ENCODE data around the gene LAMA3.

LAMA3 gene

GRCh38 chr18:23990474-23991410 lies 301.5 kb downstream of the LAMA3 start:
- TF ChIP-seq Cebpa-rat (IDR thresholded peaks at IDR 0.05), result no peak
- Histone ChIP-seq H3K27me3 (no peaks in the 10 kb centered on the region), H3K4me3 (no peak overlapping the region), H3K4me2 (no peak overlapping the region), H3K4me1 (peaks cover 0 to 14% (median 3%) of the 10 kb centered on the region in 10 experiments; a peak in 8 of 20 replicates), H4K20me1 (no peaks in the 10 kb centered on the region), H3K9ac (no peak overlapping the region), H3K27ac (no peak overlapping the region), H3K36me3 (no peaks in the 10 kb centered on the region), H3K9me3 (replicated peaks in 1 of 11) (no peaks in the 10 kb centered on the region)

- Histone ChIP-seq H3K4me3 (no peak overlapping the region), H3K9ac (no peak overlapping the region), H3K27ac (no peak overlapping the region), H3K36me3 (no peaks in the 10 kb centered on the region), H3K4me2 (no peak overlapping the region), H4K20me1 (no peaks in the 10 kb centered on the region), H3K9me3 (replicated peaks in 1 of 11) (no peaks in the 10 kb centered on the region), H3K27me3 (no peaks in the 10 kb centered on the region), H3K4me1 (peaks cover 0 to 14% (median 3%) of the 10 kb centered on the region in 10 experiments; a peak in 8 of 20 replicates)
- no peak for TF ChIP-seq Cebpa-rat (IDR thresholded peaks at IDR 0.05)
Measured at GRCh38 chr18:23992089-23992940, 303.1 kb downstream of the LAMA3 start.

GRCh38 chr18:23992941-23993280 lies 303.7 kb downstream of the LAMA3 start:
- no peaks in the 10 kb centered on the region for H3K36me3 ChIP-seq

GRCh38 chr18:23994361-23994902 lies 305.2 kb downstream of the LAMA3 start:
- no peaks in the 10 kb centered on the region for H3K27me3 ChIP-seq
- TF ChIP-seq Cebpa-rat (IDR thresholded peaks at IDR 0.05), result no peak
- H3K4me1 ChIP-seq, result peaks cover 0 to 14% (median 3%) of the 10 kb centered on the region in 10 experiments; a peak in 8 of 20 replicates
- H3K27ac ChIP-seq, result no peak overlapping the region
- no peak overlapping the region for H3K9ac ChIP-seq
- H4K20me1 ChIP-seq, result no peaks in the 10 kb centered on the region
- no peaks in the 10 kb centered on the region for H3K36me3 ChIP-seq
- H3K4me3 ChIP-seq, result no peak overlapping the region
- peak overlapping the region in 1 of 11 experiments; percentile 6; a peak in 2 of 22 replicates for H3K4me2 ChIP-seq
- H3K9me3 ChIP-seq (replicated peaks in 1 of 11), result no peaks in the 10 kb centered on the region

More at GRCh38 chr18:23992941-23993280, 303.7 kb downstream of the LAMA3 start:
- no peak for TF ChIP-seq Cebpa-rat (IDR thresholded peaks at IDR 0.05)
- Histone ChIP-seq H3K27ac (no peak overlapping the region), H4K20me1 (no peaks in the 10 kb centered on the region), H3K4me1 (peaks cover 0 to 14% (median 3%) of the 10 kb centered on the region in 10 experiments; a peak in 8 of 20 replicates), H3K9me3 (replicated peaks in 1 of 11) (no peaks in the 10 kb centered on the region), H3K9ac (no peak overlapping the region), H3K27me3 (no peaks in the 10 kb centered on the region), H3K4me3 (no peak overlapping the region), H3K4me2 (no peak overlapping the region)

- Histone ChIP-seq H3K36me3 (no peaks in the 10 kb centered on the region), H4K20me1 (no peaks in the 10 kb centered on the region), H3K9ac (no peak overlapping the region), H3K4me3 (no peak overlapping the region), H3K27me3 (no peaks in the 10 kb centered on the region), H3K4me2 (peak overlapping the region in 7 of 11 experiments; percentile 24 to 55 (median 41); a peak in 10 of 22 replicates), H3K9me3 (replicated peaks in 1 of 11) (no peaks in the 10 kb centered on the region), H3K4me1 (peaks cover 0 to 14% (median 3%) of the 10 kb centered on the region in 10 experiments; a peak in 8 of 20 replicates), H3K27ac (no peak overlapping the region)
- TF ChIP-seq Cebpa-rat (IDR thresholded peaks at IDR 0.05), result no peak
Measured at GRCh38 chr18:23995180-23995579, 305.9 kb downstream of the LAMA3 start.

- Histone ChIP-seq H3K4me3 (no peak overlapping the region), H3K9me3 (replicated peaks in 1 of 11) (no peaks in the 10 kb centered on the region; a peak in 1 of 22 replicates), H3K27me3 (no peaks in the 10 kb centered on the region), H3K9ac (no peak overlapping the region), H3K36me3 (no peaks in the 10 kb centered on the region), H3K4me1 (peaks cover 0 to 14% (median 3%) of the 10 kb centered on the region in 10 experiments; a peak in 8 of 20 replicates), H3K4me2 (no peak overlapping the region), H3K27ac (no peak overlapping the region), H4K20me1 (no peaks in the 10 kb centered on the region)
- TF ChIP-seq Cebpa-rat (IDR thresholded peaks at IDR 0.05), result no peak
Measured at GRCh38 chr18:23998018-23998417, 308.8 kb downstream of the LAMA3 start.

GRCh38 chr18:23998820-23999219 lies 309.6 kb downstream of the LAMA3 start:
- Histone ChIP-seq H3K4me3 (no peak overlapping the region), H3K27me3 (no peaks in the 10 kb centered on the region), H3K9me3 (replicated peaks in 1 of 11) (no peaks in the 10 kb centered on the region; a peak in 1 of 22 replicates), H3K4me1 (peaks cover 0 to 14% (median 5%) of the 10 kb centered on the region in 10 experiments; a peak in 16 of 20 replicates), H3K27ac (no peak overlapping the region), H3K36me3 (no peaks in the 10 kb centered on the region), H3K9ac (no peak overlapping the region), H4K20me1 (no peaks in the 10 kb centered on the region), H3K4me2 (no peak overlapping the region)
- TF ChIP-seq Cebpa-rat (IDR thresholded peaks at IDR 0.05), result no peak

GRCh38 chr18:24000613-24001490 lies 311.6 kb downstream of the LAMA3 start:
- Histone ChIP-seq H3K4me2 (no peak overlapping the region), H4K20me1 (no peaks in the 10 kb centered on the region), H3K4me1 (peaks cover 10 to 18% (median 12%) of the 10 kb centered on the region in 10 experiments), H3K4me3 (no peak overlapping the region), H3K36me3 (no peaks in the 10 kb centered on the region), H3K9ac (no peak overlapping the region), H3K27ac (no peak overlapping the region), H3K9me3 (replicated peaks in 1 of 11) (no peaks in the 10 kb centered on the region; a peak in 1 of 22 replicates), H3K27me3 (no peaks in the 10 kb centered on the region)
- no peak for TF ChIP-seq Cebpa-rat (IDR thresholded peaks at IDR 0.05)

Data from BLaER1 treated with 17β-estradiol and CSF1 and Interleukin-3, amounts not matched to agents 10 nM and 100 nM (cell line).